HEK293T (cell line): ENCODE results near the gene ZNF618.

Source experiments
- CTCF ChIA-PET: fragments of 350-600 bp; formaldehyde crosslinking; extraction: SDS; loops from one replicate; lab custom pipeline; 2021; ENCODE audit warnings: antibody characterized with exemption, inconsistent platforms; lab: Yijun Ruan, JAX
- POLR2A ChIA-PET: fragments of 350-600 bp; formaldehyde crosslinking; extraction: SDS; loops from one replicate; lab custom pipeline; 2020; ENCODE audit warnings: antibody characterized with exemption, inconsistent platforms; lab: Yijun Ruan, JAX
- DNase-seq: peaks from one replicate; pipeline ENCODE4 v3.0.0; 2012; ENCODE audit warnings: mixed read lengths; ENCODE audit errors: extremely low spot score
- ARNT ChIP-seq: fragments of 450-650 bp; IDR thresholded peaks from 2 replicates; pipeline ENCODE4 v1.6.1; 2017; ENCODE audit warnings: mild to moderate bottlenecking
- BHLHE40 ChIP-seq: fragments of 450-650 bp; IDR thresholded peaks from 2 replicates; pipeline ENCODE4 v1.6.1; 2016; ENCODE audit warnings: mild to moderate bottlenecking, moderate library complexity, borderline replicate concordance
- CTBP1 ChIP-seq: fragments of 450-650 bp; IDR thresholded peaks from 2 replicates; pipeline ENCODE4 v1.6.1; 2016; ENCODE audit warnings: borderline replicate concordance
- ELF4 ChIP-seq: fragments of 450-650 bp; IDR thresholded peaks from 2 replicates; pipeline ENCODE4 v1.6.1; 2017; ENCODE audit warnings: antibody characterized with exemption
- FOXA1 ChIP-seq: fragments of 450-650 bp; IDR thresholded peaks from 2 replicates; pipeline ENCODE4 v1.6.1; 2016; ENCODE audit warnings: mild to moderate bottlenecking
- FOXK2 ChIP-seq: fragments of 450-650 bp; IDR thresholded peaks from 2 replicates; pipeline ENCODE4 v1.6.1; 2016; ENCODE audit warnings: mild to moderate bottlenecking
- FOXM1 ChIP-seq: fragments of 450-650 bp; IDR thresholded peaks from 2 replicates; pipeline ENCODE4 v1.6.1; 2017; ENCODE audit warnings: mild to moderate bottlenecking, borderline replicate concordance
- HDGF ChIP-seq: fragments of 450-650 bp; IDR thresholded peaks from 2 replicates; pipeline ENCODE4 v1.6.1; 2017; ENCODE audit warnings: antibody characterized with exemption, borderline replicate concordance
- L3MBTL2 ChIP-seq: fragments of 450-650 bp; conservative IDR thresholded peaks from 2 replicates; pipeline ENCODE4 v1.6.1; 2016; ENCODE audit warnings: mild to moderate bottlenecking
- LEF1 ChIP-seq: fragments of 450-650 bp; IDR thresholded peaks from 2 replicates; pipeline ENCODE4 v1.6.1; 2017; ENCODE audit warnings: mild to moderate bottlenecking, borderline replicate concordance
- NFRKB ChIP-seq: fragments of 450-650 bp; IDR thresholded peaks from 2 replicates; pipeline ENCODE4 v1.6.1; 2016; ENCODE audit warnings: mild to moderate bottlenecking, moderate library complexity
- SP1 ChIP-seq: fragments of 450-650 bp; IDR thresholded peaks from 2 replicates; pipeline ENCODE4 v1.6.1; 2017
- SUZ12 ChIP-seq: fragments of 450-650 bp; IDR thresholded peaks from 2 replicates; pipeline ENCODE4 v1.6.1; 2016; ENCODE audit warnings: mild to moderate bottlenecking
- TARDBP ChIP-seq: fragments of 450-650 bp; IDR thresholded peaks from 2 replicates; pipeline ENCODE4 v1.6.1; 2016
- ZNF384 ChIP-seq: fragments of 450-650 bp; IDR thresholded peaks from 2 replicates; pipeline ENCODE4 v1.6.1; 2016
- TF ChIP-seq, protein P1 (sequence below): fragments of 450-650 bp; IDR thresholded peaks from 2 replicates; pipeline ENCODE4 v1.6.1; 2016

Gene ZNF618

DNA sequence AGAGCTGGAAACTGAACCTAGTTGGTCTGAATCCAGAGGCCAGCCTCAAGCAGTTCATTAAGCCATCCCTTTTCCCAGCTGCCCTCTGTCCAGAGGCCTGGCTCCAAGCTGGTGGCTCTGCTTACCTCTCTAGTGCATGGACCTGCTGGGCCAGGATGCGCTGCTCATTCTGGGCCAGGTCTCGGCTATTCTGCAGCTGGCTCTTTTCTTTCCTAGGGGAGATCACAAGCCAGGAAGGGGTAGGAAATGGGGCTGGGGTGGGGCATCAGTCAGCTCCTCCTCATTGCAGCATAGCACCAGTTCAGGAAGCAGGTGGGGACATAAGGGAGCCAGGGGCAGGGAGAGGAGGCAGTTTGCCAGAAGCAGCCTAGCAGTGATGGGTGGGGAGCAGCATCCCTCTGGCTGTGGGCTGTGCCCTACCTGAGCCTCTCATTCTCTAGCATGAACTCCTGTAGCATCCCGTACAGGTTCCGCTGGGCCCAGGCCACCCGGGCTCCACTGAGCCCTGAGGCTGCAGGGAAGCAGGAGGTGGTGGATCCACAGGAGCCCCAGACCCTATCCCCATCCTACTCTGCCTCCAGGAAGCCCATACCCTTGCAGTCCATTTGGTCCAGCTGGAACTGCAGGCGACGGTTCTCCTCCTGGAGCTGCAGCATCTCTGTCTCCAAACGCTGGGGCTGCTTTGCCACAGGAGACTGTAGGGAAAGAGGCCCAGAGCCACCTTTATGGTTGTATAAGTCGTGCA is 217.8 kb downstream of the ZNF618 start:
- POLR2A ChIA-PET = no interaction called here

DNA sequence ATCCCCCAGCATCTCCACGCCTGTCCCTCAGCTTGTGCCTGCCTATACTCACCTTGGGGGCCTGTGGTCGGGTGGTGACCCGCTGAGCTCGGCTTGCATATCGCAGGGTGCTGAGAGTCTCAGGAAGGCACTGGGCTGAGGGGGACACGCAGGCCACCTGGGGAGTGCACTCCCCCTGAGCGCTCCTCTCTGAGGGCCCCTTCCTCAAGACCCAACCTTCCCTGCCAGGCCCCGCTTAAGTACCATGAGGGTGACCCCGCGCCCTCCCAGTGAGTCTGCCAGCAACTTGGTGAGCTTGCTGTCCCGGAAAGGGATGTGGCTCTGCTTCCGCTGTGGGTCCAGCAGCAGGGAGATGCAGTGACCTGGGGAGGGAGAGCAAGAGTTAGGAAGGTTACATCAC is 218.9 kb downstream of the ZNF618 start:
- POLR2A ChIA-PET = no interaction called here

More for the DNA sequence above, 217.8 kb downstream of the ZNF618 start:
- CTCF ChIA-PET = interaction anchor here (1.1 to 2.6 kb wide), 4 partner anchors 11 to 19 kb away, joined by 3 to 13 read pairs (median 4); no protein-coding TSS in a partner anchor
- DNase-seq = no peak
- TF ChIP-seq FOXK2 (no peak), TARDBP (no peak), LEF1 (no peak), L3MBTL2 (no peak), SUZ12 (no peak), ARNT (no peak), HDGF (no peak), BHLHE40 (no peak), ZNF384 (no peak), FOXM1 (no peak)
- TF ChIP-seq, protein P1, sequence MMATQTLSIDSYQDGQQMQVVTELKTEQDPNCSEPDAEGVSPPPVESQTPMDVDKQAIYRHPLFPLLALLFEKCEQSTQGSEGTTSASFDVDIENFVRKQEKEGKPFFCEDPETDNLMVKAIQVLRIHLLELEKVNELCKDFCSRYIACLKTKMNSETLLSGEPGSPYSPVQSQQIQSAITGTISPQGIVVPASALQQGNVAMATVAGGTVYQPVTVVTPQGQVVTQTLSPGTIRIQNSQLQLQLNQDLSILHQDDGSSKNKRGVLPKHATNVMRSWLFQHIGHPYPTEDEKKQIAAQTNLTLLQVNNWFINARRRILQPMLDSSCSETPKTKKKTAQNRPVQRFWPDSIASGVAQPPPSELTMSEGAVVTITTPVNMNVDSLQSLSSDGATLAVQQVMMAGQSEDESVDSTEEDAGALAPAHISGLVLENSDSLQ = no peak

DNA sequence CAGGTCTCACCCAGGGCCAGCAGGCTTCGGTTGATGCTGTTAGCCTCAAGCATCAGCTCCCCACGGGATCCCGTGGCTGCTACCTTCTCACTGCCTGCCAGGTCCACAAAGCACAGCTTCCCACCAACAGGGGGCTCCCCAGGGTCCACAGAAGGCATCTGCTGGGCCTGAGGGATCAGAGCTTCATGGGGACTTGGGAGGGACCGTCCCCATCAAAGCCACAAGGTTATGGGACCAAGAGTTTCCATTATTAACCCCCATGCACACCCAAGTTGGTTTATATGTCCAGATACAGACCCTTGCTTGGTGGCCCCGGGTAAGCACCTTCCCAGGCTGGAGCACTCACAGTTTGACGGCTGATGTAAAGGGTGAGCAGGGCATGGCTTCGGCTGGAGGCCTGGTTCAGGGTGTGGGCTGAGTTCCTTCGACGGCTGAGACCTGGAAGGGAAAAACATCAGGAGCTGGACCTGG is 220.0 kb downstream of the ZNF618 start:
- ChIA-PET CTCF (interaction anchor here (0.6 to 2.6 kb wide), 5 partner anchors 8 to 209 kb away, joined by 3 to 13 read pairs (median 3); no protein-coding TSS in a partner anchor), POLR2A (no interaction called here)
- peak; percentile 35 for DNase-seq
- TF ChIP-seq BHLHE40 (no peak), CTBP1 (no peak), FOXM1 (no peak), TARDBP (no peak), ZNF384 (no peak), SUZ12 (no peak), FOXA1 (no peak)

More for the DNA sequence above, 218.9 kb downstream of the ZNF618 start:
- CTCF ChIA-PET = interaction anchor here (1.6 to 2.6 kb wide), 2 partner anchors 13 to 210 kb away, joined by 3 to 13 read pairs; no protein-coding TSS in a partner anchor
- TF ChIP-seq SUZ12 = no peak
- TF ChIP-seq ELF4 = no peak
- no peak for TF ChIP-seq ZNF384
- TF ChIP-seq ARNT = no peak
- no peak for TF ChIP-seq FOXM1
- TF ChIP-seq NFRKB = no peak
- TF ChIP-seq L3MBTL2 = no peak
- TF ChIP-seq FOXK2 = no peak
- TF ChIP-seq, protein P1 = no peak
- no peak for TF ChIP-seq BHLHE40
- TF ChIP-seq CTBP1 = no peak
- TF ChIP-seq FOXA1 = no peak
- TF ChIP-seq LEF1 = no peak
- no peak for TF ChIP-seq HDGF
- TF ChIP-seq SP1 = no peak
- no peak for DNase-seq

DNA sequence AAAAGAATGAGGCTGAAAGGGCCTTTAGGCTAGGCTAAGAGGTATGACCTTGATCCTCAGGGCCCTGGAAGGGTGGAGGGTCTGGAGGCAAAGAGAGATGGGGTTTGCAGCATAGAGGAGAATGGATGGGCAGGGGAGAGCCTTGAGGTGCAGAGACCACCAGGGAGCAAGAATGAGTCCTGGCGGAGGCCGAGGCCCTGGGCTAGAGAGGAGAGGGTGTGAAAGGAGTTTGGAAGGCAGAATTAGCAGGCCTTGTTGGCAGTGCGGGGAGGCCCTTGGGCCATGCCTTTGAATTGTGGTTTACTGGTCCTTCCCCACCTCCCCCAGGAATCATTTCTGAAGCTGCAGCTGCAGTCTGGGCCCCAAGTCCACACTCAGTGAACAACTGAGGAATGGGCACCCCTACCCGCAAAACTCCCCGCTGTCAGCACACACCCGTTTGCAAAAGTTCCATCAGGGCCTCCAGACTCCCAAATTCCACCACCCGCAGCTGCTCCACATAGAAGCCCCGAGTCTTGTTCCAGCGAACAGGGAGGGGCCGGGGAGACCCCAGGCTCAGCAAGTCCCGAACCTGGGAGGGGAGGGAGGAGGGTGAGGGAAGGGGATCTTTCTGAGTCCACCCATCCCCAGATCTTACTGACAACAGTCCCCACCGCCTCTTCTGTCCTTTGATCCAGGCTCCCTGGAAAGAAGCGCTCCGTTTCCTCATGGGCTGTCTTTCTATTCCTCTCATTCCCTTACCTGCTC is 220.9 kb downstream of the ZNF618 start:
- ChIA-PET CTCF (interaction anchor here (0.6 to 1.0 kb wide), 2 partner anchors 13 to 194 kb away, joined by 3 read pairs; no protein-coding TSS in a partner anchor), POLR2A (no interaction called here)
- no peak for DNase-seq
- TF ChIP-seq TARDBP = no peak
- no peak for TF ChIP-seq NFRKB
- no peak for TF ChIP-seq L3MBTL2

GRCh38 chr9:114097613-114098020 is 221.5 kb downstream of the ZNF618 start:
- no peak for TF ChIP-seq L3MBTL2
- TF ChIP-seq ZNF384 = no peak
- no peak for TF ChIP-seq ELF4
- no peak for TF ChIP-seq ARNT
- no peak for TF ChIP-seq SUZ12
- TF ChIP-seq FOXK2 = no peak
- TF ChIP-seq NFRKB = no peak
- TF ChIP-seq FOXA1 = no peak
- CTCF ChIA-PET = interaction anchor here (1.0 kb wide), 1 partner anchor 193 kb away, joined by 3 read pairs; no protein-coding TSS in a partner anchor
- DNase-seq = no peak
- POLR2A ChIA-PET = no interaction called here

DNA sequence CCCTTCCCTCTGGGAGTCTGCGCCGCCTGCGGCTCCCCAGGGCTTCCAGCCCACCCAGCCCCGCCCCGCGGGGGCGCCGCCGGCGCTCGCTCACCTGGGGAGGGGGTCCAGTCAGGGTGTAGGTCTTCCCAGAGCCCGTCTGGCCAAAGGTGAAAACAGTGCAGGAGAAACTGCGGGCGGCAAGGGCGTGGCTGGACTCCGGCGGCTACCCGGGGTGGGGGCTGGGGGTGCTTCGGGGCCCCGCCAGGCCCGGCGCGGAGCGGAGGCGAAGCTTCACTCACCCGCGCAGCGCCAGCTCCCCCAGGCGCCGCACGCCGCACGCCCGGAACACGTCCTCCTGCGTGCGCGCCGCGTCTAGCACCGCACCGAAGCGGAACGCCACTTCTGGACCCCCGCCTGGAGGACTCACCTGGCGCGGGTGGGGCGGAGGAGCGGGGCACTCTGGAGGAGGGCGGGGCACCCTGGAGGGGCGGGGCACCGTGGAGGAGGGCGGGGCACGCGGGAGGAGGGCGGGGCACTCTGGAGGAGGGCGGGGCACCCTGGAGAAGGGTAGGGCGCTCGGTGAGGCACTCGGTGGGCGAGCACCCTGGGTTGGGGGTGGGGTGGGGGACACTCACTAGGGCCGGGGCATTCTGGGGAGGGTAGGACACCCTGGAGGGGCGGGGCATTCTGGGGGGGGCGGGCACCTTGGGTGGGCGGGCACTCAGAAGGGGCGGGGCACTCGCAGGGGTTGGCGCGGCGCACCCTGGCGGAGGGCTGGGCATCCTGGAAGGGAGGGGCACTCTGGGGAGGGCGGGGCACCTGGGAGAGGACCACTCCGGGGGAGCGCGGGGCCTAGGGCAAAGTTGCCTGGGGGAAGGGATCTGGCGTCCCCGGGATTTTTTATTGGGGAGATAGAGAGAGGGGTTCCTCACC is 222.2 kb downstream of the ZNF618 start:
- CTCF ChIA-PET = interaction anchor here (1.0 to 1.7 kb wide), 4 partner anchors 10 to 193 kb away, joined by 3 to 8 read pairs (median 5); no protein-coding TSS in a partner anchor
- peak; percentile 91 for DNase-seq
- POLR2A ChIA-PET = no interaction called here
- TF ChIP-seq, protein P1 = no peak
- TF ChIP-seq SP1 (no peak), CTBP1 (no peak), FOXK2 (no peak), FOXM1 (no peak), HDGF (no peak), LEF1 (no peak)
